Chondrocyte (in vitro differentiated cells): ENCODE data around the gene TMEM132E. TPM values are rescaled to one million over a fixed set of nuclear protein-coding genes. Genes with fewer than 3 reads are reported as not detected.

Experiments used
- DNase-seq: peaks from one replicate; pipeline ENCODE4 v3.0.0; 2021; ENCODE audit warnings: mixed read lengths, low spot score
- H3K27ac Mint-ChIP-seq: one replicate; pipeline ENCODE4 v1.8.0; 2021; ENCODE audit warnings: mild to moderate bottlenecking, moderate library complexity, mixed read lengths; ENCODE audit not compliant: unreplicated experiment
- H3K27me3 Mint-ChIP-seq: 2 replicates; pipeline ENCODE4 v1.8.0; 2021; ENCODE audit warnings: low read depth, mixed read lengths
- H3K36me3 Mint-ChIP-seq: 2 replicates; pipeline ENCODE4 v1.8.0; 2021; ENCODE audit warnings: low read depth, mixed read lengths
- H3K4me1 Mint-ChIP-seq: 2 replicates; pipeline ENCODE4 v1.8.0; 2021; ENCODE audit warnings: low read depth, mild to moderate bottlenecking, mixed read lengths
- H3K4me3 Mint-ChIP-seq: one replicate; pipeline ENCODE4 v1.8.0; 2021; ENCODE audit warnings: mild to moderate bottlenecking, moderate library complexity, mixed read lengths; ENCODE audit not compliant: unreplicated experiment
- H3K9me3 Mint-ChIP-seq: 2 replicates; pipeline ENCODE4 v1.8.0; 2021; ENCODE audit warnings: low read depth, mixed read lengths
- total RNA-seq: library from RNA; stranded (reverse); gene quantifications from 3 replicates; pipeline ENCODE4 v1.2.1, GENCODE V29; 2021
- TF ChIP-seq, protein P1 (sequence below): fragments of 200-600 bp; sonication (generic); IDR thresholded peaks from 2 replicates; pipeline ENCODE4 v1.5.0; 2021; ENCODE audit warnings: antibody characterized with exemption, mild to moderate bottlenecking, moderate library complexity

The TMEM132E gene
- total RNA-seq, 1 donor from 2014 or later = 0.20 TPM

DNA sequence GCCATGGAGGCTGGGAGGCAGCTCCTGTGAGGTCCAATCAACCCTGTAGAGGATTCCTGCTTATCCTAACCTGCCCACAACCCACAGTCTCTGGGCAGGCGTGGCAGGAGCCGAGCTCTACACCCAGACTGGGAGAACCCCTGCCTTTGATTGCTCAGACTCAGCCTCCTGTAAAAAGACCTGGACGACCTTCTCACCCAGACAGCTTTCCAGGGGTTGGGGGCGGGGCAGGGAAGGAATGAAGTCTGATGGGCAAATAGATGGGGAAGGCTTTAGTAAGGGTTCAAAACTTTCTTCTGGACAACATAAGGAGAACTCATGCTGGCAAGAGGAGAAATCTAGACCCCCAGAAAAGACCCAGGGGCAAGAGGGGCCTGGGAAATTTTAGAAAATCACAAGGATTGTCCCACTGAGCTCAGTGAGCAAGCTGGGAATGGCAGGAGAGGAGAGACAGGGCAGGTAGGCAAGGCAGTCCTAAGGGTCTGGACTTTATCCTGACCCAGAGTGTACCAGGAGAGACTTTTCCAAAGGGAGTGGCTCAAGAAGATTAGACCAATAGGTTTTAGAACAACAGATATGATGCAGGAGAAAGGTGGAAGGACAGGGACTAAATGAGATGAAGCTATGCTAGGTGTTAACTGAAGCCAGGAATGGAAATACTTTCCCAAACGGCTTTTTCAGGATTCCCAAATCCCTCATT is 70.8 kb downstream of the TMEM132E start:
- no peaks in the 10 kb centered on the region for H3K9me3 Mint-ChIP-seq
- H3K27me3 Mint-ChIP-seq = peaks cover 6% of the 10 kb centered on the region
- H3K4me3 Mint-ChIP-seq = no peak overlapping the region
- TF ChIP-seq, protein P1, sequence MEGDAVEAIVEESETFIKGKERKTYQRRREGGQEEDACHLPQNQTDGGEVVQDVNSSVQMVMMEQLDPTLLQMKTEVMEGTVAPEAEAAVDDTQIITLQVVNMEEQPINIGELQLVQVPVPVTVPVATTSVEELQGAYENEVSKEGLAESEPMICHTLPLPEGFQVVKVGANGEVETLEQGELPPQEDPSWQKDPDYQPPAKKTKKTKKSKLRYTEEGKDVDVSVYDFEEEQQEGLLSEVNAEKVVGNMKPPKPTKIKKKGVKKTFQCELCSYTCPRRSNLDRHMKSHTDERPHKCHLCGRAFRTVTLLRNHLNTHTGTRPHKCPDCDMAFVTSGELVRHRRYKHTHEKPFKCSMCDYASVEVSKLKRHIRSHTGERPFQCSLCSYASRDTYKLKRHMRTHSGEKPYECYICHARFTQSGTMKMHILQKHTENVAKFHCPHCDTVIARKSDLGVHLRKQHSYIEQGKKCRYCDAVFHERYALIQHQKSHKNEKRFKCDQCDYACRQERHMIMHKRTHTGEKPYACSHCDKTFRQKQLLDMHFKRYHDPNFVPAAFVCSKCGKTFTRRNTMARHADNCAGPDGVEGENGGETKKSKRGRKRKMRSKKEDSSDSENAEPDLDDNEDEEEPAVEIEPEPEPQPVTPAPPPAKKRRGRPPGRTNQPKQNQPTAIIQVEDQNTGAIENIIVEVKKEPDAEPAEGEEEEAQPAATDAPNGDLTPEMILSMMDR = no peak
- no peak overlapping the region for H3K27ac Mint-ChIP-seq
- H3K36me3 Mint-ChIP-seq = no peaks in the 10 kb centered on the region
- no peak for DNase-seq
- no peaks in the 10 kb centered on the region for H3K4me1 Mint-ChIP-seq

- no peaks in the 10 kb centered on the region for H3K36me3 Mint-ChIP-seq
- H3K27me3 Mint-ChIP-seq = peaks cover 6% of the 10 kb centered on the region
- H3K27ac Mint-ChIP-seq = no peak overlapping the region
- H3K4me1 Mint-ChIP-seq = no peaks in the 10 kb centered on the region
- no peaks in the 10 kb centered on the region for H3K9me3 Mint-ChIP-seq
- DNase-seq = no peak
- H3K4me3 Mint-ChIP-seq = no peak overlapping the region
- TF ChIP-seq, protein P1 = no peak
Measured at GRCh38 chr17:34651402-34651811, 72.0 kb downstream of the TMEM132E start.

GRCh38 chr17:34652021-34652555 is 72.7 kb downstream of the TMEM132E start:
- Mint-ChIP-seq H3K27ac (no peak overlapping the region), H3K4me3 (no peak overlapping the region), H3K36me3 (no peaks in the 10 kb centered on the region), H3K27me3 (peaks cover 6% of the 10 kb centered on the region), H3K9me3 (no peaks in the 10 kb centered on the region), H3K4me1 (no peaks in the 10 kb centered on the region)
- TF ChIP-seq, protein P1 = no peak
- peak; percentile 14 for DNase-seq

- Mint-ChIP-seq H3K9me3 (no peaks in the 10 kb centered on the region), H3K4me1 (no peaks in the 10 kb centered on the region), H3K36me3 (no peaks in the 10 kb centered on the region), H3K27ac (no peak overlapping the region), H3K4me3 (no peak overlapping the region), H3K27me3 (peaks cover 6% of the 10 kb centered on the region)
- TF ChIP-seq, protein P1 = no peak
- peak; percentile 39 for DNase-seq
Measured at GRCh38 chr17:34653511-34653910, 74.1 kb downstream of the TMEM132E start.

- Mint-ChIP-seq H3K4me3 (no peak overlapping the region), H3K27me3 (peaks cover 6% of the 10 kb centered on the region), H3K36me3 (no peaks in the 10 kb centered on the region), H3K9me3 (no peaks in the 10 kb centered on the region), H3K4me1 (no peaks in the 10 kb centered on the region), H3K27ac (no peak overlapping the region)
- no peak for DNase-seq
- TF ChIP-seq, protein P1 = no peak
Measured at GRCh38 chr17:34654276-34654880, 75.0 kb downstream of the TMEM132E start.
